SU-DHL-6 (cell line): Measurements from ENCODE around the gene PRKCE.

Experiments
- H2AFZ ChIP-seq: fragments of 200-600 bp; sonication (generic); 2 replicates; pipeline ENCODE4 v1.6.1; 2014; ENCODE audit warnings: low read depth, mild to moderate bottlenecking, moderate library complexity, mixed read lengths, antibody characterized with exemption, low read length; ENCODE audit not compliant: severe bottlenecking
- H3F3A ChIP-seq: fragments of 200-600 bp; shearing (Covaris generic); 2 replicates; pipeline ENCODE4 v1.6.0; 2016; ENCODE audit warnings: antibody characterized with exemption, mild to moderate bottlenecking; ENCODE audit not compliant: insufficient read depth
- H3K27ac ChIP-seq: fragments of 200-600 bp; sonication (generic); 2 replicates; pipeline ENCODE4 v1.5.1; 2016; ENCODE audit warnings: low read depth, mild to moderate bottlenecking, low read length, moderate library complexity, mixed read lengths
- H3K27me3 ChIP-seq: fragments of 200-600 bp; sonication (generic), shearing (Covaris generic); 2 replicates; pipeline ENCODE4 v1.6.0; 2014; ENCODE audit warnings: mild to moderate bottlenecking, low read length
- H3K36me3 ChIP-seq: fragments of 200-600 bp; sonication (generic); 2 replicates; pipeline ENCODE4 v1.6.1; 2014; ENCODE audit warnings: mild to moderate bottlenecking, low read length, mixed read lengths
- H3K4me2 ChIP-seq: fragments of 300-600, 200-600 bp; shearing (Covaris generic), sonication (generic); 2 replicates; pipeline ENCODE4 v1.6.0; 2014; ENCODE audit warnings: low read length, low read depth, mild to moderate bottlenecking; ENCODE audit not compliant: poor library complexity, severe bottlenecking
- H3K4me3 ChIP-seq: fragments of 200-600 bp; sonication (generic); 2 replicates; pipeline ENCODE4 v1.5.1; 2014; ENCODE audit warnings: antibody characterized with exemption, low read length, mild to moderate bottlenecking, mixed read lengths; ENCODE audit not compliant: insufficient read depth, poor library complexity, severe bottlenecking
- H3K79me2 ChIP-seq: fragments of 200-600 bp; sonication (generic); 2 replicates; pipeline ENCODE4 v1.6.1; 2014; ENCODE audit warnings: mild to moderate bottlenecking, low read length, moderate library complexity; ENCODE audit not compliant: insufficient read depth
- H3K9ac ChIP-seq: fragments of 200-600 bp; sonication (generic); 2 replicates; pipeline ENCODE4 v1.7.0; 2014; ENCODE audit warnings: mild to moderate bottlenecking, low read length
- H3K9me2 ChIP-seq: fragments of 200-600 bp; sonication (generic); replicated peaks from 2 replicates; pipeline ENCODE4 v1.6.1; 2014; ENCODE audit warnings: low read length; ENCODE audit not compliant: insufficient read depth
- H3K9me3 ChIP-seq: fragments of 200-600 bp; sonication (generic); 2 replicates; pipeline ENCODE4 v1.6.1; 2014; ENCODE audit warnings: low read length, mixed read lengths; ENCODE audit not compliant: insufficient read depth
- H4K20me1 ChIP-seq: fragments of 200-600 bp; sonication (generic); 2 replicates; pipeline ENCODE4 v1.6.1; 2014; ENCODE audit warnings: low read depth, mild to moderate bottlenecking, antibody characterized with exemption, low read length, moderate library complexity, mixed read lengths
- EZH2phosphoT487 ChIP-seq: fragments of 200-600 bp; sonication (generic), shearing (Covaris generic); conservative IDR thresholded peaks from 2 replicates; pipeline ENCODE4 v1.6.1; 2018; ENCODE audit warnings: mild to moderate bottlenecking, antibody characterized with exemption, low read length, moderate library complexity, mixed read lengths
- TF ChIP-seq, protein P1 (sequence below): fragments of 200-600 bp; sonication (generic); IDR thresholded peaks from one replicate; pipeline ENCODE4 v1.5.1; 2017; ENCODE audit warnings: antibody characterized with exemption, mild to moderate bottlenecking, low read length, moderate library complexity; ENCODE audit not compliant: insufficient read depth, poor library complexity, severe bottlenecking

The PRKCE gene

DNA sequence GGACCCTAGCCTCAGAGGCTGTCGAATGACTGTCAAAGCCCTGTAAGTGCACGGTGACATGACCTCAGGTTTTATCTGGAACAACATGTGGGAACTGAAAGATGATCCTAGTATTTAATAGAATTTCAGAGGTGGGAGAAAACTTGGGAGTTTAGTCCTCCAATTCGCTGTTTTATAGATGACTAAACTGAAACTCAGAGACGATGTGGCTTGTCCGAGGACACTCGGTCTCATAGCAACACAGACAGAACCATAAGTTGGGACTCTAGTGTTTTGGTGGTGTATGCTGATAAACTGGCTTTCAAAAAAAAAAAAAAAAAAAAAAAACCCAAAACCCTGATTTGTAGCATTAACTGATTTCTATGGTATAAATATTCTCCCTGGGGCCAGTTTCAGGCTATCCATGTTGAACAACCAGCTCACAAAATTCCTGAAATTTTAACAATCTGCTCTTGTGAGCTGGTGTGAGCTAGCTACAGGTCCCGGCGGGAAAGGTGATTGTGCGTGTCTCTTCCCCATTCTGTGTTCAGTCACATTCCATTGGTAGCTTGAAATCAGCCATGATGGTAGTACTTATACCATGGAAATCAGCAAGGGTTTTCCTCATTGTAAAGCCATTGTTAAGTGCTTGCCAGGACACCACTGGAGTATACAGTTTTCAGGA is 450.2 kb downstream of the PRKCE start:
- no peak overlapping the region for H3K9ac ChIP-seq
- H3K4me2 ChIP-seq: no peak overlapping the region
- H3F3A ChIP-seq: no peaks in the 10 kb centered on the region
- TF ChIP-seq EZH2phosphoT487: no peak
- no peaks in the 10 kb centered on the region for H3K79me2 ChIP-seq
- H3K9me2 ChIP-seq: no peaks in the 10 kb centered on the region
- H3K36me3 ChIP-seq: no peaks in the 10 kb centered on the region
- no peak overlapping the region for H3K27ac ChIP-seq
- H2AFZ ChIP-seq: no peak overlapping the region
- H3K9me3 ChIP-seq: no peaks in the 10 kb centered on the region
- H3K27me3 ChIP-seq: no peaks in the 10 kb centered on the region
- no peaks in the 10 kb centered on the region for H4K20me1 ChIP-seq
- H3K4me3 ChIP-seq: no peak overlapping the region

DNA sequence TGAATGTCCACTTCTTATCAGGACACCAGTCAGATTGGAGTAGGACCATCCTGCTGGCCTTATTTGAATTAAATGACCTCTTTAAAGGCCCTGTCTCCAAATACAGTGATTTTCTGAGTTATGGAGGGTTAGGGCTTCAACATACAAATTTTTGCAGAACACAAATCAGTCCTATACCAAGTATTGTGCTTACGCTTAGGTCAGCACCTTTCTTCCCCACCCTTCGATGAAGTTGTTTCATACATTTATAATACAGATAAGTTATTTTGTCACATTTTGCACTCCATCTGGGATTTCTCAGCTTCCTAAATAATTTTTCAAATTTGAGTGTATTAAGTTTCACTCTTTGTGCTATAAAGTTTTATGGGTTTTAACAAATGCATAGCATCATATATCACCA is 455.2 kb downstream of the PRKCE start:
- Histone ChIP-seq H3K27me3 (no peaks in the 10 kb centered on the region), H3K4me3 (no peak overlapping the region), H3K79me2 (no peaks in the 10 kb centered on the region), H4K20me1 (no peaks in the 10 kb centered on the region), H2AFZ (no peak overlapping the region), H3K9ac (no peak overlapping the region), H3K9me2 (no peaks in the 10 kb centered on the region), H3K36me3 (no peaks in the 10 kb centered on the region), H3K9me3 (no peaks in the 10 kb centered on the region), H3F3A (no peaks in the 10 kb centered on the region), H3K27ac (no peak overlapping the region), H3K4me2 (no peak overlapping the region)
- TF ChIP-seq, protein P1, sequence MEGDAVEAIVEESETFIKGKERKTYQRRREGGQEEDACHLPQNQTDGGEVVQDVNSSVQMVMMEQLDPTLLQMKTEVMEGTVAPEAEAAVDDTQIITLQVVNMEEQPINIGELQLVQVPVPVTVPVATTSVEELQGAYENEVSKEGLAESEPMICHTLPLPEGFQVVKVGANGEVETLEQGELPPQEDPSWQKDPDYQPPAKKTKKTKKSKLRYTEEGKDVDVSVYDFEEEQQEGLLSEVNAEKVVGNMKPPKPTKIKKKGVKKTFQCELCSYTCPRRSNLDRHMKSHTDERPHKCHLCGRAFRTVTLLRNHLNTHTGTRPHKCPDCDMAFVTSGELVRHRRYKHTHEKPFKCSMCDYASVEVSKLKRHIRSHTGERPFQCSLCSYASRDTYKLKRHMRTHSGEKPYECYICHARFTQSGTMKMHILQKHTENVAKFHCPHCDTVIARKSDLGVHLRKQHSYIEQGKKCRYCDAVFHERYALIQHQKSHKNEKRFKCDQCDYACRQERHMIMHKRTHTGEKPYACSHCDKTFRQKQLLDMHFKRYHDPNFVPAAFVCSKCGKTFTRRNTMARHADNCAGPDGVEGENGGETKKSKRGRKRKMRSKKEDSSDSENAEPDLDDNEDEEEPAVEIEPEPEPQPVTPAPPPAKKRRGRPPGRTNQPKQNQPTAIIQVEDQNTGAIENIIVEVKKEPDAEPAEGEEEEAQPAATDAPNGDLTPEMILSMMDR: no peak
- no peak for TF ChIP-seq EZH2phosphoT487

DNA sequence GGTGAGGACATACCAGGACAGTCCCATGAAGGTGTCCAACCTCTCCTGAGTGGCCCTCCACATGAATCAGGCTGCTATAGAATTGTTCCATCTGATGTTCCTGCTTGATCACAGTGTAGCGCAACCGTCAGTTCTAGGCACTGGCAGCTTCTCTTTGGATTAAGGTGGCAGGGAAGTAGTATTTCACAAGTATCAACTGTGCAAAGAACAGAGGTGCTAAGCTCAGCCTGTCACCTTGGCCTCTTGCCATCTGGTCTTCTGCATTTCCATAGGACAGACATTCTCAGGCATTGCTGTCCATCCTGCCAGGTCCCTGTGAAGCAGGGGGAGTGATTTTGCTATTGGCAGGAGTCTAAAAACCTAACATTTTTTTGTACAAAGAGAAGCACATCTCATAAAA is 463.5 kb downstream of the PRKCE start:
- Histone ChIP-seq H3K9me2 (no peaks in the 10 kb centered on the region), H3K27me3 (no peaks in the 10 kb centered on the region), H3K9me3 (no peaks in the 10 kb centered on the region), H3K79me2 (no peaks in the 10 kb centered on the region), H3K4me2 (no peak overlapping the region), H3K9ac (no peak overlapping the region), H3F3A (no peaks in the 10 kb centered on the region), H3K27ac (no peak overlapping the region), H4K20me1 (no peaks in the 10 kb centered on the region), H3K4me3 (no peak overlapping the region), H3K36me3 (no peaks in the 10 kb centered on the region), H2AFZ (no peak overlapping the region)
- TF ChIP-seq, protein P1: no peak
- TF ChIP-seq EZH2phosphoT487: no peak

DNA sequence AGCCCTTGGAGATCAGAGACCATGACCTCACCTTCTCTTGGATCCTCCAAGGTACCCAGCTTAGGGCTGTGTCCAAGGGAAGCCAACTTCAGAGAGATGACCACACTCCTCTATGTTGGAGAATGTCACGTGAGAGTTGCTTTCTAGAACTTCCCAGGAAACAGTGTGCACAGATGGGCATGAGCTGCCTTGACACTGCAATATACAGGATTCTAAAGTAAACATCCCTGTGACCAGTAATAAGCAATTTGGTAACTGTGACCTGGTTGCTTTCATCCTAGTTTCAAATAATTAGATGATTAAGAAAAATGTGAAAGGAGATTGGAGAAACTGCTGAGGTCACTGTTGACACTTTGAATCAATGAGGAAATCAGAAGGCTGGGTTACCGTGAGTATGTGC is 464.7 kb downstream of the PRKCE start:
- H3K27me3 ChIP-seq: no peaks in the 10 kb centered on the region
- no peaks in the 10 kb centered on the region for H3K9me3 ChIP-seq
- no peak for TF ChIP-seq EZH2phosphoT487
- TF ChIP-seq, protein P1: no peak
- no peak overlapping the region for H2AFZ ChIP-seq
- H3K9ac ChIP-seq: no peak overlapping the region
- H3K4me3 ChIP-seq: no peak overlapping the region
- no peaks in the 10 kb centered on the region for H3K9me2 ChIP-seq
- no peaks in the 10 kb centered on the region for H3K79me2 ChIP-seq
- H4K20me1 ChIP-seq: no peaks in the 10 kb centered on the region
- no peak overlapping the region for H3K27ac ChIP-seq
- no peaks in the 10 kb centered on the region for H3F3A ChIP-seq
- H3K36me3 ChIP-seq: no peaks in the 10 kb centered on the region
- H3K4me2 ChIP-seq: no peak overlapping the region
